Cortex of kidney (tissue), 1 donor: ENCODE results near the gene HECW1.
"Not testable (repeated sequence)": the region's sequence is repeated elsewhere in the genome, so short reads cannot be mapped to it uniquely, and the experiment has no call there.

ENCODE experiments used
- DNase-seq: peaks from one replicate; lab custom pipeline; 2025; lab: John Stamatoyannopoulos, UW

HECW1 gene

GRCh38 chr7:43112459-43112940, at the start of gene HECW1:
HECW1 (plus strand) TSS chr7:43112647; CDS start chr7:43243906, 131,259 bp downstream.
- no peak for DNase-seq

- no peak for DNase-seq
These were observed 40.8 kb upstream of the HECW1 start for GRCh38 chr7:43071604-43072003.

- DNase-seq = no peak
These were observed 39.9 kb upstream of the HECW1 start for GRCh38 chr7:43072530-43072929.

GRCh38 chr7:43073811-43074210, 38.6 kb upstream of the HECW1 start:
- DNase-seq = not testable (repeated sequence)

GRCh38 chr7:43076189-43076605, 36.2 kb upstream of the HECW1 start:
- DNase-seq = no peak

- no peak for DNase-seq
These were observed 35.8 kb upstream of the HECW1 start for GRCh38 chr7:43076606-43077005.

- no peak for DNase-seq
These were observed 35.2 kb upstream of the HECW1 start for GRCh38 chr7:43077285-43077684.

GRCh38 chr7:43077732-43078391, 34.6 kb upstream of the HECW1 start:
- no peak for DNase-seq

- DNase-seq = no peak
These were observed 33.7 kb upstream of the HECW1 start for GRCh38 chr7:43078794-43079193.

GRCh38 chr7:43081603-43082002, 30.8 kb upstream of the HECW1 start:
- DNase-seq = no peak

- no peak for DNase-seq
These were observed 29.3 kb upstream of the HECW1 start for GRCh38 chr7:43083106-43083505.

- no peak for DNase-seq
These were observed 27.4 kb upstream of the HECW1 start for GRCh38 chr7:43085017-43085416.

GRCh38 chr7:43085992-43086391, 26.5 kb upstream of the HECW1 start:
- DNase-seq = no peak

GRCh38 chr7:43092819-43093218, 19.6 kb upstream of the HECW1 start:
- DNase-seq = no peak

GRCh38 chr7:43096875-43097274, 15.6 kb upstream of the HECW1 start:
- no peak for DNase-seq

- no peak for DNase-seq
These were observed 12.7 kb upstream of the HECW1 start for GRCh38 chr7:43099750-43100149.

- no peak for DNase-seq
These were observed 7.5 kb upstream of the HECW1 start for GRCh38 chr7:43104874-43105520.

GRCh38 chr7:43105521-43106120, 6.8 kb upstream of the HECW1 start:
- no peak for DNase-seq

- no peak for DNase-seq
These were observed 4.0 kb upstream of the HECW1 start for GRCh38 chr7:43108255-43109011.

GRCh38 chr7:43110791-43111535, 1.5 kb upstream of the HECW1 start:
- no peak for DNase-seq

- no peak for DNase-seq
These were observed 603 bp upstream of the HECW1 start for GRCh38 chr7:43111630-43112458.
